Progenitor cell of endocrine pancreas (in vitro differentiated cells): ENCODE results near the gene HBEGF. TPM values are rescaled to one million over a fixed set of nuclear protein-coding genes. Genes with fewer than 3 reads are reported as not detected.

Experiments
- DNase-seq: peaks from one replicate; pipeline ENCODE4 v3.0.0; 2021; ENCODE audit warnings: low spot score; ENCODE audit not compliant: unreplicated experiment
- H3K27ac Mint-ChIP-seq: 2 replicates; pipeline ENCODE4 v1.8.0; 2021; ENCODE audit warnings: mild to moderate bottlenecking, moderate library complexity, mixed read lengths
- H3K27me3 Mint-ChIP-seq: 2 replicates; pipeline ENCODE4 v1.8.0; 2021; ENCODE audit warnings: mixed read lengths
- H3K36me3 Mint-ChIP-seq: 2 replicates; pipeline ENCODE4 v1.8.0; 2022; ENCODE audit warnings: mixed read lengths; ENCODE audit not compliant: insufficient read depth
- H3K4me1 Mint-ChIP-seq: 2 replicates; pipeline ENCODE4 v1.8.0; 2021; ENCODE audit warnings: low read depth, mixed read lengths
- H3K4me3 Mint-ChIP-seq: 2 replicates; pipeline ENCODE4 v1.8.0; 2021; ENCODE audit warnings: low read depth, mild to moderate bottlenecking, moderate library complexity, mixed read lengths
- H3K9me3 Mint-ChIP-seq: 2 replicates; pipeline ENCODE4 v1.8.0; 2021; ENCODE audit warnings: low read depth, mixed read lengths
- CTCF ChIP-seq: fragments of 200-600 bp; sonication (generic); IDR thresholded peaks from one replicate; pipeline ENCODE4 v1.5.0; 2021; ENCODE audit warnings: antibody characterized with exemption, mild to moderate bottlenecking; ENCODE audit not compliant: unreplicated experiment
- total RNA-seq: library from RNA; stranded (reverse); gene quantifications from 2 replicates; pipeline ENCODE4 v1.2.1, GENCODE V29; 2021

Gene HBEGF
- total RNA-seq, 1 donor from 2014 or later, result 1.3 TPM

GRCh38 chr5:140383300-140383699 is 36.9 kb upstream of the HBEGF start:
- no peak overlapping the region for H3K4me3 Mint-ChIP-seq
- H3K9me3 Mint-ChIP-seq, result no peaks in the 10 kb centered on the region
- no peaks in the 10 kb centered on the region for H3K36me3 Mint-ChIP-seq
- H3K27me3 Mint-ChIP-seq, result no peaks in the 10 kb centered on the region
- H3K4me1 Mint-ChIP-seq, result no peaks in the 10 kb centered on the region
- no peak for DNase-seq
- TF ChIP-seq CTCF, result no peak
- no peak overlapping the region for H3K27ac Mint-ChIP-seq

- Mint-ChIP-seq H3K27me3 (no peaks in the 10 kb centered on the region), H3K36me3 (no peaks in the 10 kb centered on the region), H3K4me3 (no peak overlapping the region), H3K4me1 (no peaks in the 10 kb centered on the region), H3K27ac (no peak overlapping the region), H3K9me3 (no peaks in the 10 kb centered on the region)
- TF ChIP-seq CTCF, result no peak
- no peak for DNase-seq
These were observed 36.5 kb upstream of the HBEGF start for GRCh38 chr5:140382866-140383265.

- Mint-ChIP-seq H3K4me1 (no peaks in the 10 kb centered on the region), H3K36me3 (no peaks in the 10 kb centered on the region), H3K27me3 (no peaks in the 10 kb centered on the region), H3K9me3 (no peaks in the 10 kb centered on the region), H3K27ac (no peak overlapping the region), H3K4me3 (no peak overlapping the region)
- DNase-seq, result no peak
- TF ChIP-seq CTCF, result no peak
These were observed 35.6 kb upstream of the HBEGF start for GRCh38 chr5:140381972-140382371.

GRCh38 chr5:140381351-140381750 is 34.9 kb upstream of the HBEGF start:
- Mint-ChIP-seq H3K27me3 (no peaks in the 10 kb centered on the region), H3K9me3 (no peaks in the 10 kb centered on the region), H3K36me3 (no peaks in the 10 kb centered on the region), H3K27ac (no peak overlapping the region), H3K4me1 (no peaks in the 10 kb centered on the region), H3K4me3 (no peak overlapping the region)
- TF ChIP-seq CTCF, result no peak
- DNase-seq, result no peak

- peaks cover 6% of the 10 kb centered on the region for H3K4me1 Mint-ChIP-seq
- no peak overlapping the region for H3K27ac Mint-ChIP-seq
- no peak overlapping the region for H3K4me3 Mint-ChIP-seq
- peak; percentile 73 for TF ChIP-seq CTCF
- no peaks in the 10 kb centered on the region for H3K36me3 Mint-ChIP-seq
- DNase-seq, result peak; percentile 48
- no peaks in the 10 kb centered on the region for H3K27me3 Mint-ChIP-seq
- no peaks in the 10 kb centered on the region for H3K9me3 Mint-ChIP-seq
These were observed 26.6 kb upstream of the HBEGF start for GRCh38 chr5:140372971-140373487.
